GM12875 (cell line): Measurements from ENCODE around the gene SH3RF1.

ENCODE experiments used
- H3K4me3 ChIP-seq: one replicate; pipeline ENCODE4 v1.5.1; 2011; ENCODE audit warnings: low read depth, low read length, control low read depth
- TF ChIP-seq, protein P1 (sequence below): IDR thresholded peaks from 2 replicates; pipeline ENCODE4 v1.5.1; 2011; ENCODE audit warnings: low read depth, mild to moderate bottlenecking, control low read depth, inconsistent platforms, low read length, moderate library complexity, borderline replicate concordance; ENCODE audit not compliant: insufficient read depth

The SH3RF1 gene

DNA sequence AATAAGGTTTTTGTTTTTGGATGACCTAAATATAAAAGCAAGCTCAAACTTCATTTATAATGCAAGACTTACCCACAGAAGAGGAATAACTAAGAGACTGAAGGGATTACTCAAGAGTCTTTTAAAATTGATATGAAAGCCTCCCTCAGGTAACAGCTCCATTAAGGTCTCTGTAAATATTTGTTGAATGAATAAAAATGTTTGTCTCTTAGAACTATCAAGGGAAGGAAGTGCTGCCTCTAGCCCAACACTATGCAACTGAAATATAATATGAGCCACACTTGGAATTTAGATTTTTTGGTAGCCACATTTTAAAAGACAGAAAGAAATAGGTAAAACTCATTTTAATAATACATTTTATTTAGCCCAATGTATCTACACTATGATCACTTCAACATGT, 127.8 kb downstream of the SH3RF1 start:
- no peak overlapping the region for H3K4me3 ChIP-seq
- TF ChIP-seq, protein P1, sequence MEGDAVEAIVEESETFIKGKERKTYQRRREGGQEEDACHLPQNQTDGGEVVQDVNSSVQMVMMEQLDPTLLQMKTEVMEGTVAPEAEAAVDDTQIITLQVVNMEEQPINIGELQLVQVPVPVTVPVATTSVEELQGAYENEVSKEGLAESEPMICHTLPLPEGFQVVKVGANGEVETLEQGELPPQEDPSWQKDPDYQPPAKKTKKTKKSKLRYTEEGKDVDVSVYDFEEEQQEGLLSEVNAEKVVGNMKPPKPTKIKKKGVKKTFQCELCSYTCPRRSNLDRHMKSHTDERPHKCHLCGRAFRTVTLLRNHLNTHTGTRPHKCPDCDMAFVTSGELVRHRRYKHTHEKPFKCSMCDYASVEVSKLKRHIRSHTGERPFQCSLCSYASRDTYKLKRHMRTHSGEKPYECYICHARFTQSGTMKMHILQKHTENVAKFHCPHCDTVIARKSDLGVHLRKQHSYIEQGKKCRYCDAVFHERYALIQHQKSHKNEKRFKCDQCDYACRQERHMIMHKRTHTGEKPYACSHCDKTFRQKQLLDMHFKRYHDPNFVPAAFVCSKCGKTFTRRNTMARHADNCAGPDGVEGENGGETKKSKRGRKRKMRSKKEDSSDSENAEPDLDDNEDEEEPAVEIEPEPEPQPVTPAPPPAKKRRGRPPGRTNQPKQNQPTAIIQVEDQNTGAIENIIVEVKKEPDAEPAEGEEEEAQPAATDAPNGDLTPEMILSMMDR, result no peak

DNA sequence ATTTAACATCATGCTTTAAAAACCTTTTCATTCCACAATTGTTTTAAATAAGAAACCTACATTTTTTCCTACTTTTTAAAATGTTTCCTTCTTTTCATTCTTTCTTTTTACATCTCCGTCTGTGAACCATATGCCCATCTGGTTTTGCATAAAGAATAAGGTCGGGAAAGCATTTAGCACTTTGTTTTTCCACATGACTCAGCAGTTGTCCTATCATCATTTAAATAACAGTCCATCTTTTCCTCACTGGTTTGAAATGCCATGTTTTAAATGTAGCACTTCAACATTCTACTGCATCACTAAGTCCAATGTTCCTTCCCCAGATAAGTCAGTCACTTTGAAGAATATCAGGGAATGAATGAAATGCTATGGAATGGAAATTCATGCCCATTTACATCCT, 128.4 kb downstream of the SH3RF1 start:
- no peak overlapping the region for H3K4me3 ChIP-seq
- TF ChIP-seq, protein P1, result no peak

DNA sequence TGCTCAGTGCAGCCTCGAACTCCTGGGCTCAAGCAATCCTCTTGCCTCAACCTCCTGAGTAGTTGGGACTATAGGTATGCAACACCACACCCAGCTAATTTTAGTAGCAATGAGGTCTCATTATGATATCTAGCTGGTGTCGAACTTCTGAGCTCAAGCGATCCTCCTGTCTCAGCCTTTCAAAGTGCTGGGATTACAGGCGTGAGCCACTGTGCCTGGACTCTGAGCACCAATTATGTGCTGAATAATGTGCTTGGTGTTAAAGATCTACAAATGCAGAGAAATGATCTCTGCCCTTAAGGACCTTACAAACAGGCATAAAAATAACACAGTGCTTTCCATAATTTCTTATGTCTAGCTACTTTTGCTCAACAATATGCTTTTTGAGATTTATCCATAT, 131.7 kb downstream of the SH3RF1 start:
- no peak overlapping the region for H3K4me3 ChIP-seq
- TF ChIP-seq, protein P1, result no peak

DNA sequence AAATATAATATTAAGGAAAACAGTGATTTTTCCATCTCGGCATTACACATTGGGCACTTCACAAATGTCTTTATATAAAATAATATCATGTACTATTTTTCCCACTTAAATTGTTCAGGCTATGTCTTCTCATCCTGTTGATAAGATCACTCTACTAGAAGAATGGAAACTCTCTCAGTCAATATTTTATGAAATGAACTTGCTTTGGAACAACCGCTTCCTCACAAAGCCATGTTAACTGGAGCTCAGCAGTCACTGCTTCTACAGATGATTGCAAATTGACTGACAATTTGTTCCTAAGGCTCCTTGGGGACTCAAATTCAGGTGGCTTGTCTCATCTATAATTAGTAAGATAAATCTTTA, 133.2 kb downstream of the SH3RF1 start:
- no peak overlapping the region for H3K4me3 ChIP-seq
- TF ChIP-seq, protein P1, result no peak

DNA sequence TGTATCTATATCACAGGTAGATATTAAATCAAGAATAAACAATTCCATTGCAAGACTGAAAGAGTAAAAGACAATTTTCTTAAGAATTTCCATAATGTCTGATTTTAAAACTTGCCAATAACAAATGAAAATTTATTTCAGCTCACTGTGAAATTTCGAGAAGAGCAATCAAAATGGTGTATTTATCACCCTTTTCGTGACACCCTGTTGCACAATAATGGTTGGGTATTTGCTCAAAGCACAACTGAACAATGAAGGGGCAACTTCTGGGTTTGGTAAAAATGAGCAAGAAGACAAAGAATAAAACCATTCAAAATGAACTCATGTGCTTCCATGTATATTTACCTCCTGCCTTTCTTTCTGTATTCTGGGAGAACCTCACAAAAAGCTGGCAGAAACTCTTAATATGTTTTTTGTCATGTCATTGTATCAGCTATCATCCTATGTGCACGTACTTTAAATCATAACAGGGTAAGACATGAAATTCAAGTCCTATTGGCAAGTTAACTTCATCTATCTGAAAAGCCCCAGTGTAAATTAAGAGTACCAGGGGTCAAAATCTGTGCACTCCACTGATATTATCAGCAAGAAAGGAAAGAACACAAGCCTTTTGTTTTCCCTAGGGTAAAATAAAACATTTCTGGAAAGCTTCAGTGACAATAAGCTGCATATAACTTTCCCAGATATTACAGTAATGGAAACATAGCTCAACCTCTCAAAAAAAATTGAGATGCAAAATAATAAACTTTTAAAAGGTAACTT, 133.8 kb downstream of the SH3RF1 start:
- H3K4me3 ChIP-seq, result no peak overlapping the region
- TF ChIP-seq, protein P1, result no peak

DNA sequence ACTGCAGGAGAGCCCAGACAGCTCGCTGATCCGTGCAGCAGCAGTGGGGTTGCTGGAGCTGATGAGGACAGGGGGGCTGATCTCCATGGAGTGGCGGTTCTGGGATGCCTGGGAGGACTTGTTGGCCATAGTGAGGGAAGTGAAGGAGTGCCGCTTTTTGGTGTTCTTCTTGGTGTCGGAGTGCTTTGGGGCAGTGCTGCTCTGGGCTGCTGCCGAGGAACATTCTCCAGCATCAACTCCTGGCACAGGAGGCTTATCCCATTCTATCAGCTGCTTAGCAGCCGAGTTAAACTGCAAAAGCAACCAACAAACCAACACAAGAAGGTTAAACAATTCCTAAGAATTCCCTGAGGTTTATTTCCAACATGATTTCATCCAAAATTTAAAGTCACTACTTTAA, 134.4 kb downstream of the SH3RF1 start:
- TF ChIP-seq, protein P1, result no peak
- H3K4me3 ChIP-seq, result no peak overlapping the region

DNA sequence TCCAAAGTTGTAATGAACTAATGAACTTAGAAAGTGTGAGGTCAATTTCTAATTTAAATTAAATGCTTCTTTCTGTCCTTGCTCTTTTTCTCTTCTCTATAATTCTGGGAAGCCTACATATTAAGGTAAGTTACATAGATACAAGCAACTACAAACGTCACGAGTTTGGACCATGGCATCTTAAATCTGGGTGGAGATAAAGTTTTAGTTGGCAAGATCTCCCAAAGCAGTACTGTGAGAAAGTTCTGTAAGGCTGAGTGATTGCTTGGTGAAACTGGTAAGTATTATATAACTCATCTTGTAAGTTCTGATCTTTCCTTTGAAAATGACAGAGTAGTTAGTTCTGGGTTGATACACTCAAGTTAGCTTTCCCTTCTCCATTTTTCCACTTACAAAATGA, 135.0 kb downstream of the SH3RF1 start:
- no peak overlapping the region for H3K4me3 ChIP-seq
- TF ChIP-seq, protein P1, result no peak
